ENCODE data around the gene AS3MT. TPM values are rescaled to one million over a fixed set of nuclear protein-coding genes. Genes with fewer than 3 reads are reported as not detected.

AS3MT gene
- total and polyA plus RNA-seq, 2 of the 8 experiments (the other 6 are each of a cell fraction or from before 2014, with no cell fraction given): 5.8 to 10.3 TPM

DNA sequence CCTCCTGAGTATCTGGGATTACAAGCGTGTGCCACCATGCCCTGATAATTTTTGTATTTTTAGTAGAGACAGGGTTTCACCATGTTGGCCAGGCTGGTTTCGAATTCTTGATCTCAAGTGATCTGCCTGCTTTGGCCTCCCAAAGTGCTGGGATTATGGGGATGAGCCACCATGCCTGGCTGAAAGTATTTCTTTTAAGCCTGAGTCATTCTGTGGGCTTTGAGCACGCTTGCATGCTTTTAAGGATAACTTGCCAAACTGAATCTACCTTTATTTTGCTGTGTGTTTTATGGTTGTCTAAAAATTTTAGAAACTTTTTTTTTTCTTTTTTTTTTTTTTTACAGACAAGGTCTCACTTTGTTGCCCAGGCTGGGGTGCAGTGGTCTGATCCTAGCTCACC, 82.0 kb downstream of the AS3MT start:
- no peaks in the 10 kb centered on the region for H3K27me3 ChIP-seq (replicated peaks in 1 of 4; ENCODE audit: control insufficient read depth in 3 of 4, extremely low read depth in 1 of 4, insufficient read depth in 3 of 4, low read length in 3 of 4)
- DNase-seq (ENCODE audit: low read depth in 1 of 2, low spot score in 2 of 2) (no peak), FAIRE-seq (no peak)
- no peak overlapping the region for H3K18ac ChIP-seq (ENCODE audit: extremely low read depth, low read length)
- no peak overlapping the region for H3K23ac ChIP-seq (ENCODE audit: insufficient read length)
- no peak overlapping the region for H4K91ac ChIP-seq (replicated peaks; ENCODE audit: insufficient read length, low read length)
- no peaks in the 10 kb centered on the region for H3K4me1 ChIP-seq (replicated peaks in 1 of 4; ENCODE audit: control insufficient read depth in 3 of 4, insufficient read depth in 4 of 4, low read length in 3 of 4)
- no peaks in the 10 kb centered on the region for H4K20me1 ChIP-seq (replicated peaks in 1 of 2; ENCODE audit: control insufficient read depth in 1 of 2, insufficient read depth in 2 of 2, low read length in 2 of 2)
- no peak overlapping the region for H3K9ac ChIP-seq (replicated peaks in 1 of 4; ENCODE audit: extremely low read depth in 1 of 4, low read depth in 3 of 4, low read length in 3 of 4)
- no peak overlapping the region for H2BK120ac ChIP-seq (replicated peaks; ENCODE audit: low read depth, low read length)
- no peak overlapping the region for H4K8ac ChIP-seq (ENCODE audit: extremely low read depth, insufficient read depth, low read length)
- H3K23me2 ChIP-seq (ENCODE audit: low read depth, low read length): no peaks in the 10 kb centered on the region
- no peak overlapping the region for H3K27ac ChIP-seq (ENCODE audit: low read depth, low read length)
- H3K36me3 ChIP-seq (ENCODE audit: control insufficient read depth in 2 of 4, insufficient read depth in 4 of 4, low read length in 3 of 4): no peaks in the 10 kb centered on the region
- no peak overlapping the region for H2AFZ ChIP-seq (ENCODE audit: low read length)
- H2BK15ac ChIP-seq (ENCODE audit: low read length): no peak overlapping the region
- no peak overlapping the region for H2AK5ac ChIP-seq (ENCODE audit: low read depth, low read length)
- no peaks in the 10 kb centered on the region for H3K79me1 ChIP-seq (ENCODE audit: low read depth, low read length)
- no peaks in the 10 kb centered on the region for H3K79me2 ChIP-seq (ENCODE audit: control insufficient read depth in 1 of 2, insufficient read depth in 2 of 2, low read length in 2 of 2)
- CTCF ChIA-PET (ENCODE audit: partially characterized antibody): interaction anchor here (0.6 to 0.7 kb wide), 2 partner anchors 14 to 26 kb away, joined by 3 to 4 read pairs; no protein-coding TSS in a partner anchor
- no peak overlapping the region for H3K4me2 ChIP-seq (ENCODE audit: insufficient read depth in 1 of 2, low read depth in 2 of 2, low read length in 2 of 2)
- H4K5ac ChIP-seq (ENCODE audit: insufficient read length, low read depth, low read length): no peak overlapping the region
- H2BK12ac ChIP-seq (ENCODE audit: low read depth, low read length): no peak overlapping the region
- no peaks in the 10 kb centered on the region for H3K9me3 ChIP-seq (ENCODE audit: insufficient read depth in 2 of 2, low read depth in 1 of 2, low read length in 1 of 2)
- H2BK20ac ChIP-seq (ENCODE audit: low read length): no peak overlapping the region
- WGBS, 2 experiments (ENCODE audit: extremely low coverage in 1 of 2, insufficient coverage in 1 of 2, insufficient read length in 1 of 2, insufficient replicate concordance in 2 of 2, low coverage in 1 of 2, low lambda C conversion rate in 2 of 2, missing lambda C conversion rate in 1 of 2): 98% methylated on average over 3 of the region's 3 CpGs; no CpG with 5 or more reads in 1 of the 2 experiments
- no peak overlapping the region for H3K56ac ChIP-seq (replicated peaks; ENCODE audit: insufficient read length, low read depth, low read length)
- no peak overlapping the region for H3K4ac ChIP-seq (replicated peaks; ENCODE audit: insufficient read length, low read depth, low read length)
- H3K14ac ChIP-seq (ENCODE audit: insufficient read length): no peak overlapping the region
- no peak overlapping the region for H3K4me3 ChIP-seq (ENCODE audit: extremely low read depth in 1 of 4, insufficient read depth in 2 of 4, low read depth in 3 of 4, low read length in 4 of 4)
- H2BK5ac ChIP-seq (ENCODE audit: low read depth, low read length): no peak overlapping the region
- POLR2A ChIA-PET (ENCODE audit: partially characterized antibody): no interaction called here
- TF ChIP-seq YY1 (IDR thresholded peaks at IDR 0.05; ENCODE audit: low read depth, low read length) (no peak), PHF8 (conservative IDR thresholded peaks at IDR 0.05; ENCODE audit: low read depth, low read length) (no peak), JUND (IDR thresholded peaks at IDR 0.05; ENCODE audit: low read length) (no peak), SRF (IDR thresholded peaks at IDR 0.05; ENCODE audit: low read depth, low read length) (no peak), SUZ12 (IDR thresholded peaks at IDR 0.05; ENCODE audit: low read length) (no peak), SIRT6 (IDR thresholded peaks at IDR 0.05; ENCODE audit: low read length) (no peak), RBBP5 (IDR thresholded peaks at IDR 0.05; ENCODE audit: borderline replicate concordance, low read depth, low read length) (no peak), NANOG (IDR thresholded peaks at IDR 0.05; ENCODE audit: insufficient read depth, low read depth, low read length, poor library complexity, severe bottlenecking) (no peak), SP4 (IDR thresholded peaks at IDR 0.05; ENCODE audit: low read length) (no peak), CREB1 (IDR thresholded peaks at IDR 0.05) (no peak), SP2 (IDR thresholded peaks at IDR 0.05; ENCODE audit: low read length) (no peak), BCL11A (IDR thresholded peaks at IDR 0.05; ENCODE audit: low read depth in 2 of 2, low read length in 2 of 2) (no peak), KDM4A (IDR thresholded peaks at IDR 0.05; ENCODE audit: low read depth, low read length, severe bottlenecking) (no peak), ZNF274 (IDR thresholded peaks at IDR 0.05; ENCODE audit: borderline replicate concordance, extremely low read depth, low read length) (no peak), TEAD4 (IDR thresholded peaks at IDR 0.05; ENCODE audit: low read depth, low read length) (no peak)
- TF ChIP-seq, protein P1, sequence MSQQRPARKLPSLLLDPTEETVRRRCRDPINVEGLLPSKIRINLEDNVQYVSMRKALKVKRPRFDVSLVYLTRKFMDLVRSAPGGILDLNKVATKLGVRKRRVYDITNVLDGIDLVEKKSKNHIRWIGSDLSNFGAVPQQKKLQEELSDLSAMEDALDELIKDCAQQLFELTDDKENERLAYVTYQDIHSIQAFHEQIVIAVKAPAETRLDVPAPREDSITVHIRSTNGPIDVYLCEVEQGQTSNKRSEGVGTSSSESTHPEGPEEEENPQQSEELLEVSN (IDR thresholded peaks at IDR 0.05): no peak

Measured in H1 (cell line).